ENCODE results near the gene ARVCF. TPM values are rescaled to one million over a fixed set of nuclear protein-coding genes. Genes with fewer than 3 reads are reported as not detected.

The ARVCF gene
- total and polyA plus RNA-seq, 2 of the 8 experiments (the other 6 are each of a cell fraction or from before 2014, with no cell fraction given): 31.0 to 43.2 TPM

DNA sequence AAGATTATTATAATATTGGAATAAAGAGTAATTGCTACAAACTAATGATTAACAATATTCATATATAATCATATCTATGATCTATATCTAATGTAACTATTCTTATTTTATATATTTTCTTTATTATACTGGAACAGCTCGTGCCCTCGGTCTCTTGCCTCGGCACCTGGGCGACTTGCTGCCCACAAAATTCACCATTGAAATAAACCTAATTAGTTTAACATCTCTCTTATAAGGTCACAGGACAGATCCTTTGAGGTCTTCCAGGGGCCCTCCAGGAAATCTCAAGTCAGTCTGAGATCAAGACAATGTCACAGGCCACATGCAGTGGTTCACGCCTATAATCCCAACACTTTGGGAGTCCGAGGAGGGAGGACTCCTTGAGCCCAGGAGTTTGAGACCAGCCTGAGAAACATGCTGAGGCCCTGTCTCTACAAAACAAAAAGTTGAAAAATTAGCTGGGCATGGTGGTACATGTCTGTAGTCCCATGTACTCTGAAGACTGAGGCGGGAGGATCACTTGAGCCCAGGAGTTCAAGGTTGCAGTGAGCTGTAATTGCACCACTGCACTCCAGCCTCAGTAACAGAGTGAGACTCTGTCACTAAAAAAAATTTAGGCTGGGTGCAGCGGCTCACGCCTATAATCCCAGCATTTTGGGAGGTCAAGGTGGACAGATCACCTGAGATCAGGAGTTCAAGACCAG is 68.4 kb downstream of the ARVCF start (continued):
- no peak for TF ChIP-seq JUND (IDR thresholded peaks at IDR 0.05; ENCODE audit: low read length)
- no peak for TF ChIP-seq EGR1 (IDR thresholded peaks at IDR 0.05; ENCODE audit: borderline replicate concordance, low read depth, low read length)
- TF ChIP-seq TAF7 (optimal IDR thresholded peaks at IDR 0.05; ENCODE audit: borderline replicate concordance, low read depth, low read length): no peak
- TF ChIP-seq POLR2A (IDR thresholded peaks at IDR 0.05; ENCODE audit: control extremely low read depth in 1 of 2, low read depth in 2 of 2, low read length in 2 of 2): no peak
